ENCODE data around the gene ROPN1L. TPM values are rescaled to one million over a fixed set of nuclear protein-coding genes. Genes with fewer than 3 reads are reported as not detected.
"Not testable (repeated sequence)": the region's sequence is repeated elsewhere in the genome, so short reads cannot be mapped to it uniquely, and the experiment has no call there.

Gene ROPN1L
- total RNA-seq, 4 donors from 2014 or later: 0.71 to 4.0 (median 1.0) TPM; not detected in 1

DNA sequence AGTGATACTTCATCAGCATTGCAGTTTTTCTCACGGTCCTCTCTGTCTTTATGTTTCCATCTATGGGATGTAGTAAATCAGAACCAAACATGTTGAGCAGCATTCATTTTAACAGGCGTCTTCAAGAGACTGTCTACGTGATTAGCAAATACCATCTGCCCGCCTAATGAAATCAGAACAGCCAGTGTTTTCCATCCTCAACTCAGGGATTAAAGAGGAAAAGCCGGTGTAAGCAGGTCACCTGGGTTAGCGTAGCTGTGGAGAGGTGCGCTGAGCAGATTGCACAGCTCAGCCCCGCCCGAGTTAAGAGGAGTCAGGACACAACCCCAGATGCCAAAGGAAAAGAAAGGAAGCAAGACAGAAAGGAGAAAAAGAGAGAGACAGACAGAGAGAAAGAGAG is 67.9 kb downstream of the ROPN1L start:
- WGBS, 2 donors: 49 to 73% methylated on average over 9 of the region's 9 CpGs
- no peak overlapping the region for H3K4me3 ChIP-seq (ENCODE audit: low read depth, poor library complexity, severe bottlenecking)
- intact Hi-C loops (cut with DNase I; ENCODE audit: low total_unique reads): no loop called here
- TF ChIP-seq, protein P1, sequence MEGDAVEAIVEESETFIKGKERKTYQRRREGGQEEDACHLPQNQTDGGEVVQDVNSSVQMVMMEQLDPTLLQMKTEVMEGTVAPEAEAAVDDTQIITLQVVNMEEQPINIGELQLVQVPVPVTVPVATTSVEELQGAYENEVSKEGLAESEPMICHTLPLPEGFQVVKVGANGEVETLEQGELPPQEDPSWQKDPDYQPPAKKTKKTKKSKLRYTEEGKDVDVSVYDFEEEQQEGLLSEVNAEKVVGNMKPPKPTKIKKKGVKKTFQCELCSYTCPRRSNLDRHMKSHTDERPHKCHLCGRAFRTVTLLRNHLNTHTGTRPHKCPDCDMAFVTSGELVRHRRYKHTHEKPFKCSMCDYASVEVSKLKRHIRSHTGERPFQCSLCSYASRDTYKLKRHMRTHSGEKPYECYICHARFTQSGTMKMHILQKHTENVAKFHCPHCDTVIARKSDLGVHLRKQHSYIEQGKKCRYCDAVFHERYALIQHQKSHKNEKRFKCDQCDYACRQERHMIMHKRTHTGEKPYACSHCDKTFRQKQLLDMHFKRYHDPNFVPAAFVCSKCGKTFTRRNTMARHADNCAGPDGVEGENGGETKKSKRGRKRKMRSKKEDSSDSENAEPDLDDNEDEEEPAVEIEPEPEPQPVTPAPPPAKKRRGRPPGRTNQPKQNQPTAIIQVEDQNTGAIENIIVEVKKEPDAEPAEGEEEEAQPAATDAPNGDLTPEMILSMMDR (IDR thresholded peaks at IDR 0.05): no peak
- no peak for TF ChIP-seq POLR2A (IDR thresholded peaks at IDR 0.05)
- no peak for DNase-seq (ENCODE audit: low spot score in 2 of 2)

DNA sequence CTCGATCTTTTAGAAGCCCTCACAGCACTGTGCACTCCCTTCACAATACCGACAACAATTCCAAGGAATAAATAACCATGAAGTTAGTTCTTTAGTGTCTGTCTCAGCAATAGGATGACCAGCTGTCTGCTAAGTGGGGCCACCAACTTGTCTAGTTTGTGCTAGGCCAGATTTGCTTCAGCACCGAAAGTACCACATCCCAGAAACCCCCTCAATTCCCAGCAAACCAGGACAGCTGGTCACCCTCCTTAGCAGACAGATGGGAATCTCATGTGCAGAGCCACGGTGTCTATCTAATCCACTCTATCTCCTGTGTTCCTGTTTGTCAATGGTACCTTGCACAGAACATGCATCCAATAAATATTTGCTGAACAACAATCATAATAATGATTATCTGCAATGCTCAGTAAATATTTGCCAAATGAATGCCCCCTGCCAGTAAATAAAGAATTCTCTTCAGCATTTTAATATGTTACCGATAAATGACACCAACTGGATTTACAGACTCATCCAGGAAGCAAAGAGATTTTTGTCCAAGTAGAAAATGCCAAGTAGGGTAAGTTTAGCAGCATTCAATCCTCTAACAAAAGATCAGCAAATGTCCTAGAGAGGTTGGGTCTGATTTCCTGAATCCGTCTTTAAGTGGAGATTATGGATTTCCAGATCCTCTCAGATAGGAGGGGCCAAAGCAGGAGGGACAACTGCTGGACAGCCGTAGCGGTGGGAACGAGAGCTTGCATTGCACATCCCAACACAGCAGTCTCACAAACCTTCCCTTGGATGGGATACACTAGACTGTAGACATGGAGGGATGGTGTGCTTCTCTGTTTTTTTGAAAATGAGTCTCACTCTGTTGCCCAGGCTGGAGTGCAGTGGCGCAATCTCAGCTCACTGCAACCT is 70.3 kb downstream of the ROPN1L start:
- no peak overlapping the region for H3K4me3 ChIP-seq (ENCODE audit: low read depth, poor library complexity, severe bottlenecking)
- no peak for DNase-seq (ENCODE audit: low spot score in 2 of 2)
- intact Hi-C loops (cut with DNase I; ENCODE audit: low total_unique reads): no loop called here
- TF ChIP-seq, protein P1 (IDR thresholded peaks at IDR 0.05): no peak
- TF ChIP-seq POLR2A (IDR thresholded peaks at IDR 0.05): no peak
- WGBS, 2 donors: 88 to 94% methylated on average over 10 of the region's 10 CpGs

DNA sequence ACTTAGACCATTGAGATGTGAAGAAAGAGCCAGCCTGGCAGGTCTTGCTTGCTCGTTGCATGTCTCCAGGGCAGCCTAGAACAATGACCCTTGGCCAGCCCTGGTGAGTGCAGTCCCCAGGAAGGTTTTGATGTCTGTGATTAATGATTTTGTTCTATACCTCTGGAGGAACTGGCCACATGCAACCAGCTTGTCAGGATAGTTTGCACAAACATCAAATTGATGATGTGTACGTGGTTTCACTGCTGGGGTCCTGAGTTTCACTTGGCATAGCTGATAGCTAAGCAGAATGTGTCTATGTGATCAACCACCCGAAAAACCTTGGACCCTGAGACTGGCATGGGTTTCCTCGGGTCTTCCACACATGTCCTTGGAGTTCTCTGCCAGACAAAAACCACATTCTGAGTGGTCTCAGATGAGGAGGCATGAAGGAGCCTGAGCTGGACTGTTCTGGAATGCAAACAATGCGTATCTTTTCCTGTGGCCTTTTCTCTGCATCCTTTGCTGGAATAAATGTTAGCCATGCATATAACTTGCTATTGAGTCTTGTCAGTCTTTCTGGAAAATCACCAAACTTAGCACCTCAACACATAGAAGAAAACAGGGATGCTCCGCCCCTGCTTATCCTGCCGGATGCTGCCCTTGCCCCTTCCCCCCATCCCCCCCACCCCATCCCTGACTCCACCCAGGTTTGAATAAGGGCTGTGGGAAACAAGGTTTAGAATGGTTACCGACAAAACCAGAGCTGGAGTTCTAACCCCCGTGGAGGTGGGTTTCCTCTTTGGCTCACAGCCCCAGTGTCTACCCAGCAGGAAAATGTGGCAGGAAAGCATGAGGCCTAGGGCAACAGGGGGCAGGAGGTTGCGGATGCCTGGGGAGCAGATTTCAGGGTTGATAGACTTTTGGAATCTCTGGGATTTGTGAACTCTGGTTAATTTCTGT is 72.1 kb downstream of the ROPN1L start:
- intact Hi-C loops (cut with DNase I; ENCODE audit: low total_unique reads): no loop called here
- 54 to 64% methylated on average over 10 of the region's 10 CpGs for WGBS, 2 donors
- H3K4me3 ChIP-seq (ENCODE audit: low read depth, poor library complexity, severe bottlenecking): no peak overlapping the region
- no peak for DNase-seq (ENCODE audit: low spot score in 2 of 2)
- no peak for TF ChIP-seq POLR2A (IDR thresholded peaks at IDR 0.05)
- TF ChIP-seq, protein P1 (IDR thresholded peaks at IDR 0.05): no peak

DNA sequence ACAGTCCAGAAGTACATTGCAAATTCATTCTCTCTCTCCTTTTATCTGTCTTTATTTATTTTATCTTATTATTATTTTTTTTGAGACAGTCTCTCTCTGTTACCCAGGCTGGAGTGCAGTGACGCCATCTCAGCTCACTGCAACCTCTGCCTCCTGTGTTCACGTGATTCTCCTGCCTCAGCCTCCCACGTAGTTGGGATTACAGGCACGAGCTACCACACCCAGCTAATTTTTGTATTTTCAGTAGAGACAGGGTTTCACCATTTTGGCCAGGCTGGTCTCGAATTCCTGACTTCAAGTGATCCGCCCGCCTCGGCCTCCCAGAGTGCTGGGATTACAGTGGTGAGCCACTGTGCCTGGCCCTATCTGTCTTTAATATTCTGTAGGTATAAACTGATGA is 72.9 kb downstream of the ROPN1L start:
- intact Hi-C loops (cut with DNase I; ENCODE audit: low total_unique reads); H3K4me3 ChIP-seq (ENCODE audit: low read depth, poor library complexity, severe bottlenecking); DNase-seq (ENCODE audit: low spot score in 2 of 2): not testable (repeated sequence)
- WGBS, 2 donors: 91 to 94% methylated on average over 8 of the region's 8 CpGs

Small RNAs within 50 kb of the gene (microRNA-seq; reads per million reads assigned to microRNA genes)
- 0 reads per million in 2 donors for gene MIR6131 (ENCODE audit: borderline number of aligned reads in 1 of 2, borderline replicate concordance in 2 of 2)

Other genes with a start within 250 kb of the ROPN1L start
- gene ATPSCKMT, start 192.0 kb upstream of the ROPN1L start, total RNA-seq: 10 to 100 TPM in 2 of 4 donors, 1 to 10 TPM in 2; 5.0 to 14.3 (median 8.7) TPM
- gene CCT5, start 191.6 kb upstream of the ROPN1L start, total RNA-seq: 100 to 1,000 TPM in 3 of 4 donors, 10 to 100 TPM in 1; 69.1 to 150 (median 125) TPM
- gene CMBL, start 134.0 kb upstream of the ROPN1L start, total RNA-seq: 1 to 10 TPM; 1.8 to 3.2 (median 2.4) TPM
- gene MARCHF6, start 88.2 kb upstream of the ROPN1L start, total RNA-seq: 10 to 100 TPM; 53.0 to 82.0 (median 63.3) TPM
- 10 to 100 TPM; 12.6 to 35.4 (median 17.6) TPM for gene ANKRD33B, start 122.2 kb downstream of the ROPN1L start, total RNA-seq

All from lower leg skin (tissue), 4 donors.